NT2/D1 (cell line): ENCODE data around the gene COL18A1.

Experiments
- SUZ12 ChIP-seq: IDR thresholded peaks from 2 replicates; pipeline ENCODE4 v1.6.1; 2011; ENCODE audit not compliant: insufficient read length, insufficient read depth; ENCODE audit errors: extremely low read depth
- YY1 ChIP-seq: IDR thresholded peaks from 2 replicates; pipeline ENCODE4 v1.6.1; 2011; ENCODE audit not compliant: insufficient read length, insufficient read depth
- ZNF274 ChIP-seq: IDR thresholded peaks from 2 replicates; pipeline ENCODE4 v1.6.1; 2011; ENCODE audit warnings: mild to moderate bottlenecking, low read depth, low read length

DNA sequence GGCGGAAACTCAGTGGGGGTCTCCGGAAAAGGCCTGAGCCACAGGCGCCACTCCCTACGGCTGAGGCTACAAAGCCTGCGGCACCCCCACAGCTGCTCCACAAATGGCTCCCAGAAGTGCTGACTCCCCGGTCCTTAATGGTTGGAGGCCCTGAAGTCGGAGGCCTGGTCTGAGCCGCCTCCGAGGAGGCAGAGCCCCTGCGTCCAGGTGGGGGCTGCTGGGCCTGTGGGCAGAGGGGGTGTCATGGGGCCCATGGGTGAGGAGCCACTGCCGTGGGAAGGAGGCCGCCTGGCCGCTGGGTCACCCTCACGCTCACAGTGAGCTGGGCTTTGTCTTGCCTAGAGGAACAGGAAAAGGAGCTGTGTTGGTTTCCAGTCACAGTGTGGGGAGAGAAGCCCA, 12.4 kb upstream of the COL18A1 start:
- no peak for TF ChIP-seq SUZ12
- no peak for TF ChIP-seq ZNF274
- no peak for TF ChIP-seq YY1
